ENCODE data around the gene PLEKHA4.

- TF ChIP-seq EZH2phosphoT487 (IDR thresholded peaks at IDR 0.05; ENCODE audit: borderline replicate concordance, low read depth, low read length) (no peak), CTCF (conservative IDR thresholded peaks at IDR 0.05; ENCODE audit: low read length) (no peak)
Observed at GRCh38 chr19:48858984-48859710, 9.3 kb downstream of the PLEKHA4 start.

Data from OCI-LY7 (cell line).